Fibroblast of pulmonary artery (primary cell): ENCODE measurements around the gene KIF18B.

Source experiments
- DNase-seq: peaks from one replicate; pipeline ENCODE4 v3.0.0-alpha.2; 2010; ENCODE audit warnings: low read depth
- H3K4me3 ChIP-seq: replicated peaks from 2 replicates; pipeline ENCODE4 v1.5.1; 2011; ENCODE audit warnings: low read depth, mild to moderate bottlenecking, control low read depth, low read length, moderate library complexity
- CTCF ChIP-seq: IDR thresholded peaks from 2 replicates; pipeline ENCODE4 v1.5.1; 2011; ENCODE audit warnings: mild to moderate bottlenecking, control low read depth, low read length, inconsistent platforms; ENCODE audit errors: missing control alignments

Gene KIF18B

GRCh38 chr17:44988044-44988942 is 40.7 kb upstream of the KIF18B start:
- no peak for TF ChIP-seq CTCF
- no peak overlapping the region for H3K4me3 ChIP-seq
- DNase-seq = no peak

- H3K4me3 ChIP-seq = no peak overlapping the region
- DNase-seq = no peak
- TF ChIP-seq CTCF = no peak
These were observed 36.0 kb upstream of the KIF18B start for GRCh38 chr17:44983563-44983962.

GRCh38 chr17:44982113-44982702 is 34.6 kb upstream of the KIF18B start:
- no peak for TF ChIP-seq CTCF
- no peak overlapping the region for H3K4me3 ChIP-seq
- no peak for DNase-seq

- no peak for TF ChIP-seq CTCF
- H3K4me3 ChIP-seq = no peak overlapping the region
- DNase-seq = peak; percentile 28
These were observed 33.8 kb upstream of the KIF18B start for GRCh38 chr17:44981221-44981968.

GRCh38 chr17:44979426-44979995 is 31.9 kb upstream of the KIF18B start:
- TF ChIP-seq CTCF = no peak
- H3K4me3 ChIP-seq = no peak overlapping the region
- no peak for DNase-seq

- H3K4me3 ChIP-seq = no peak overlapping the region
- no peak for DNase-seq
- no peak for TF ChIP-seq CTCF
These were observed 31.2 kb upstream of the KIF18B start for GRCh38 chr17:44978807-44979206.
